Measurements from ENCODE around the gene ALAS1.
A peak's percentile ranks its signal among the peaks of the same experiment; 100 is the strongest.

ALAS1 gene

DNA sequence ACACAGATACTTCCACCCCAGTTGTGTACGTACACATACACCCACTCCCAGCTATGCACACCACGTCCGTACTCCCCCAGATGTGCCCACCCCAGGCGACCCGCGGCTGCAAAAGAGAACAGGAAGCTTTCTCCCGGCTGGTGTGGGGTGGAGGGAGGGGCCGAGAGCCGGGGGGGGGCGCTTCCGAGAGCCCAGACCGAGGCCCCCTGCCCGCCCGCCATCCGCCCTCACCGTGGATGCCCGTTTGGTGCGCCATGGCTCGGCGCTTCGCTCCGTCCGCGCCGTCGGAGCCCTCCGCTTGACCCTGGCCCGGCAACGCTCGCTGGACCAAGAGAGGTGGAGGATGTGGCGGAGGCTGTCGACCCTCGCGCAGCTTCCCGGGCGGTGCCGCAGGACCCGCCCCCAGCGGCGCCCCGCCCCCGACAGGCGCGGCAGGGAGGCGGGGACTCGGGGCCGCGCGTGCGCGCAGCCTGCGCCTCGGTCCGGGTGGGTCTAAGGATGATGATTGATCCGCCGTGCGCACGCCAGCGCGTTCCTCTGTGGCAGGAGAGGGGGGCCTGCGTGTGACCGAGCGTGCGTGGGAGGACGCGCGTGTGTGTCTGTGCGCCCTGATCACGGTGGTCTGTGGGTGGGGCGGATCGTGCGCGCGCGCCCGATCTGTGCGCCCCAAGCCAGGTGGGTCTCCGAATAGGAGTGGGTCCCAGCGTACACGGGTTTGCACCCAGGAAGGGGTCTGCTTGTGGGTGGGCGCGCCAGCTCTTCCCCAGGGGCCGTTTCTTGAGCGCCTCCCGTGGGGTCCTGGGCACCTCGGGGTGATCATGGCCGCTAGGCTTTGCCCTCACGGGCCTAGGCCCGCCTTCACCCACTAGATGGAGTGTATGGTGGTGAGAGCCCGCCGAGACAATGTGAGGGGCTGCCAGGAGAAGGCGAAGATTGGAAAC lies 41.1 kb downstream of the ALAS1 start, which contains the start of gene TWF2:
TSS of gene TWF2 (minus strand) at position 398 of the 941 bp plus-strand sequence. CDS start at position 256, 142 bp downstream.
- WGBS = 2% methylated on average over 91 of the region's 92 CpGs

GRCh38 chr3:52240059-52240885 lies 42.3 kb downstream of the ALAS1 start:
- H3K36me3 ChIP-seq (ENCODE audit: insufficient read depth, low read length) = no peaks in the 10 kb centered on the region
- H3K9me3 ChIP-seq (ENCODE audit: insufficient read depth, low read depth, low read length) = no peaks in the 10 kb centered on the region
- peak overlapping the region; percentile 89 for H3K4me3 ChIP-seq (ENCODE audit: low read length)
- WGBS = 92% methylated on average over 1 of the region's 1 CpG
- peaks cover 23% of the 10 kb centered on the region for H3K4me1 ChIP-seq (ENCODE audit: insufficient read depth, low read length)
- H3K9ac ChIP-seq (ENCODE audit: low read depth, low read length) = no peak overlapping the region
- H3K27me3 ChIP-seq (ENCODE audit: insufficient read depth, low read length) = peaks cover 17% of the 10 kb centered on the region
- H3K27ac ChIP-seq (ENCODE audit: low read depth, low read length) = no peak overlapping the region

More for the DNA sequence above, 41.1 kb downstream of the ALAS1 start, which contains the start of gene TWF2:
- Histone ChIP-seq H3K27me3 (ENCODE audit: insufficient read depth, low read length) (peaks cover 5% of the 10 kb centered on the region; the same call in 1 of the 2 replicates), H3K9me3 (ENCODE audit: insufficient read depth, low read depth, low read length) (no peaks in the 10 kb centered on the region), H3K9ac (ENCODE audit: low read depth, low read length) (peak within 1 kb of the TSS; percentile 80), H3K4me1 (ENCODE audit: insufficient read depth, low read length) (peaks cover 23% of the 10 kb centered on the region), H3K27ac (ENCODE audit: low read depth, low read length) (peak within 1 kb of the TSS; percentile 42), H3K4me3 (ENCODE audit: low read length) (peak within 1 kb of the TSS; percentile 89), H3K36me3 (ENCODE audit: insufficient read depth, low read length) (no peaks in the 10 kb centered on the region)

DNA sequence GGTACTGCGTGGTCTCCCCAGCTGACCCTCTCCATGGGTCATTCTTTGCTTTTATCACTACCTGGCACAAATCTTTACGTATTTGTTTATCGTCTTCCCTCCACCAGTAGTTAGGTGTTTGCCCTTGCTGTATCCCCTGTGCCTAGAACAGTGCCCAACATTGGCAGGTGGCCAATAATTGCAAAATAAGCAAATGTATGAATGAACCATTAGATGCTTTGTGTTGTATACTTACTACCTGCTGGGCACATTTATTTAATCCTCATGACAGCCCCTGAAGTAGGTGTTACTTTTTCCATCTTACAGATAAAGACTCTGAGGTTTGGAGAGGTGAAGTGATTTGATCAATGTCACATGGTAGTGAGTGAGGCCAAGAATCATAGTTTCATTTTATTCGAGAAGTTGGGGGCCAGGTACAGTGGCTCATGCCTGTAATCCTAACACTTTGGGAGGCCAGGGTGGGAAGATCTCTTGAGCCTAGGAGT lies 43.0 kb downstream of the ALAS1 start:
- Histone ChIP-seq H3K36me3 (ENCODE audit: insufficient read depth, low read length) (no peaks in the 10 kb centered on the region), H3K9ac (ENCODE audit: low read depth, low read length) (no peak overlapping the region), H3K9me3 (ENCODE audit: insufficient read depth, low read depth, low read length) (no peaks in the 10 kb centered on the region), H3K4me1 (ENCODE audit: insufficient read depth, low read length) (peaks cover 23% of the 10 kb centered on the region), H3K4me3 (ENCODE audit: low read length) (no peak overlapping the region), H3K27me3 (ENCODE audit: insufficient read depth, low read length) (peaks cover 23% of the 10 kb centered on the region), H3K27ac (ENCODE audit: low read depth, low read length) (no peak overlapping the region)
- 95% methylated on average over 4 of the region's 4 CpGs for WGBS

- Histone ChIP-seq H3K4me1 (ENCODE audit: insufficient read depth, low read length) (peaks cover 18% of the 10 kb centered on the region), H3K9me3 (ENCODE audit: insufficient read depth, low read depth, low read length) (no peaks in the 10 kb centered on the region), H3K27ac (ENCODE audit: low read depth, low read length) (no peak overlapping the region), H3K9ac (ENCODE audit: low read depth, low read length) (no peak overlapping the region), H3K4me3 (ENCODE audit: low read length) (no peak overlapping the region), H3K36me3 (ENCODE audit: insufficient read depth, low read length) (no peaks in the 10 kb centered on the region), H3K27me3 (ENCODE audit: insufficient read depth, low read length) (peaks cover 34% of the 10 kb centered on the region)
- 91% methylated on average over 1 of the region's 1 CpG for WGBS
These were observed 44.1 kb downstream of the ALAS1 start for GRCh38 chr3:52242039-52242438.

GRCh38 chr3:52243791-52244628 lies 46.0 kb downstream of the ALAS1 start:
- H3K27ac ChIP-seq (ENCODE audit: low read depth, low read length) = no peak overlapping the region
- no peaks in the 10 kb centered on the region for H3K9me3 ChIP-seq (ENCODE audit: insufficient read depth, low read depth, low read length)
- no peak overlapping the region for H3K9ac ChIP-seq (ENCODE audit: low read depth, low read length)
- H3K27me3 ChIP-seq (ENCODE audit: insufficient read depth, low read length) = peaks cover 38% of the 10 kb centered on the region
- 0 out of 2 replicates have a peak, but pooled peaks cover 4% of the 10 kb centered on the region for H3K4me1 ChIP-seq (ENCODE audit: insufficient read depth, low read length)
- 0 out of 2 replicates have a peak, but pooled peaks cover 1% of the 10 kb centered on the region for H3K36me3 ChIP-seq (ENCODE audit: insufficient read depth, low read length)
- 80% methylated on average over 9 of the region's 9 CpGs for WGBS
- no peak overlapping the region for H3K4me3 ChIP-seq (ENCODE audit: low read length)

DNA sequence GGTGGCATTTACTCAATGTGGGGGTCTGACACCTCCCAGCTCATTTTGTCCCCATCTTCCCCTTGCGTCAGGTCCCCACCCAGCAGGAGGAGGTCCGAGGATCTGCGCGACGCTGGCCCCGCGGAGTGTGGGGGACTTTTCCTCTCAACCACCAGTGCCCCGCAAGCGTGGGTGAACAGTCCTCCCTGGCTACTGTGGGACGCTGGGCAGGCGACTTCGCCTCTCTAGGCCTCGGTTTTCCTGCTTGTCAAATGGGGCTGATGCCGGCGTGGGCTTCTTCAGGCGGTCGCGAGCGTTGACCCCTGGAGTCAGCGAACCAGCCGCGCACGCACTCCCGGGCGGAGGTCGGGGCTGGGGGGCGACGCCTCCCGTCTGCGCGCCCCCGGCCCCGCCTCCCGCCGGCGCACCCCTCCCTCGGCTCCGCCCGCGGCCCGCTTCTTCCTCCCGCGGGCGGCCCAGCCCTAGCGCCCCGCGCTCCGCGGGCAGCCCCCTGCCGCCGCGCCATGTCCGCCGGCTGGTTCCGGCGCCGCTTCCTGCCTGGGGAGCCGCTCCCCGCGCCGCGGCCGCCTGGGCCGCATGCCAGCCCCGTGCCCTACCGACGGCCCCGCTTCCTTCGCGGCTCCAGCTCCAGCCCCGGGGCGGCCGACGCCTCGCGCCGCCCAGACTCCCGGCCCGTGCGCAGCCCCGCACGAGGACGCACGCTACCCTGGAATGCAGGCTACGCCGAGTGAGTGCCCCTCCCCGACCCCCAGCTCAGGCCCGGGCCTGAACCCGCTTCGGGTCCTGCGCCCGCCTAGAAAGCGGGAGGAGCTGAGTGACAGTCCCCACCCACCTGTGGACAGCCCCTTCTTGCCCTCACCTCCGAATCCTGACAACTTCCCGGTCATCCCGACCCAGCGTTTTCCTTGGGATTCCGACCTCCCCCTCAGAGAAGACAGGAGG lies 47.6 kb downstream of the ALAS1 start, which contains the start of gene PPM1M:
TSS of gene PPM1M (plus strand) at position 438 of the 942 bp plus-strand sequence. CDS start at position 504, 66 bp downstream.
- Histone ChIP-seq H3K9me3 (ENCODE audit: insufficient read depth, low read depth, low read length) (no peaks in the 10 kb centered on the region), H3K4me1 (ENCODE audit: insufficient read depth, low read length) (0 out of 2 replicates have a peak, but pooled peaks cover 4% of the 10 kb centered on the region), H3K27ac (ENCODE audit: low read depth, low read length) (no peak within 1 kb of the TSS), H3K9ac (ENCODE audit: low read depth, low read length) (peak within 1 kb of the TSS; percentile 61), H3K27me3 (ENCODE audit: insufficient read depth, low read length) (peaks cover 38% of the 10 kb centered on the region), H3K4me3 (ENCODE audit: low read length) (peak within 1 kb of the TSS; percentile 48), H3K36me3 (ENCODE audit: insufficient read depth, low read length) (peaks cover 13% of the 10 kb centered on the region; the same call in 1 of the 2 replicates)
- WGBS = 3% methylated on average over 98 of the region's 98 CpGs

DNA sequence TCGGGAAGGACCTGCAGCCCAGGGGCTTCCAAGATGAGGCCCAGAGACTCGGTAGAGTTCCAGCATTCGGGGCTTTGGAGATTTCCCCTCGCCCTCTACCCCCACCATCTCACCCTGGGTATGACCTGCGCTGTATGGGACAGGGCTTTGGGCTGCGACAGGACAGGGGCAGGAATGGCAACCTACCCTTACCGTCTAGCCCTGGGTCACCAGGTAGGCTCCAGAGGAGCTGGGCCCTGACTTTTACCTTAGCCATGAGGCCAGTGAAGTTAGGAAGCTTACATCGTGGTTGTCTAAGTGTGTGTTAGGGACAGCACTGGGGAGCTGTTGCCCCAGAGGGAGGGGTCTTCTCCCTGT lies 48.3 kb downstream of the ALAS1 start:
- H3K9ac ChIP-seq (ENCODE audit: low read depth, low read length) = peak overlapping the region; percentile 61
- WGBS = 27% methylated on average over 8 of the region's 8 CpGs
- no peak overlapping the region for H3K27ac ChIP-seq (ENCODE audit: low read depth, low read length)
- H3K9me3 ChIP-seq (ENCODE audit: insufficient read depth, low read depth, low read length) = no peaks in the 10 kb centered on the region
- H3K27me3 ChIP-seq (ENCODE audit: insufficient read depth, low read length) = peaks cover 38% of the 10 kb centered on the region
- peak overlapping the region; percentile 48 for H3K4me3 ChIP-seq (ENCODE audit: low read length)
- peaks cover 17% of the 10 kb centered on the region; the same call in 1 of the 2 replicates for H3K36me3 ChIP-seq (ENCODE audit: insufficient read depth, low read length)
- H3K4me1 ChIP-seq (ENCODE audit: insufficient read depth, low read length) = no peaks in the 10 kb centered on the region

GRCh38 chr3:52246728-52247408 lies 48.9 kb downstream of the ALAS1 start:
- Histone ChIP-seq H3K4me3 (ENCODE audit: low read length) (peak overlapping the region; percentile 48), H3K27ac (ENCODE audit: low read depth, low read length) (no peak overlapping the region), H3K36me3 (ENCODE audit: insufficient read depth, low read length) (peaks cover 23% of the 10 kb centered on the region), H3K4me1 (ENCODE audit: insufficient read depth, low read length) (no peaks in the 10 kb centered on the region), H3K9me3 (ENCODE audit: insufficient read depth, low read depth, low read length) (no peaks in the 10 kb centered on the region), H3K9ac (ENCODE audit: low read depth, low read length) (no peak overlapping the region), H3K27me3 (ENCODE audit: insufficient read depth, low read length) (peaks cover 38% of the 10 kb centered on the region)
- WGBS = 85% methylated on average over 14 of the region's 14 CpGs

DNA sequence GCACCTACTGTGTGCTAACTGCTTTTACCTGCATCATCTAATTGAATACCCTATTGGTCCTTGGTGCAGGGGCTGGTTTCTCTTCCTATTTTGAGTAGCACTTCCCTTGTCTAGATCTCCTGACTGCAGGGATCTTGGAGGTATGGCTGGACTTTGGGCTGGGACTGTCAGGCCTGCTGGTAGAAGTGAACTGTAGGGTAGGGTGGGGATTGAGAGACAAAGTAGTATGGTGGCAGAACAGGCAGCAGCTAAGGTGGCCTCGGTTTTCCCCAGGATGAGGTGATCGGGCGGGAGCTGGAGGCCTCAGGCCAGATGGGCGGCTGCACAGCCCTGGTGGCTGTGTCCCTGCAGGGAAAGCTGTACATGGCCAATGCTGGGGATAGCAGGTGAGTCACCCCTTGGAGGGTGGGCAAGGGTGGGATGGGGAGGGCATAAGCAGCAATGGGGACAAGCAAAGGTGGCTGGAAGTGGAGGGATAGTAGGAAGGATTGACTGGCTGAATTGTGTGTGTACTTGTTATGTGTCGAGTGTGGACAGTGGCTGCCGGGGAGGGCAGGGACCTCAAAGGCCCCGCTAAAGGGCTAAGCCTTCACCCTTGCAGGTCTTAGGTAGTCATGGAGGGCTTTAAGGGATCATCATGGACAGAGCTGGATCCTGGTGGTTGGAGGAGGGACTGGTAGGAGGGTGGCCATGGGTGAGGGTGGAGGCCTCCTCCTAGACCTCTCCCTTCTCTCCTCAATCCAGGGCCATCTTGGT lies 49.6 kb downstream of the ALAS1 start:
- H3K9ac ChIP-seq (ENCODE audit: low read depth, low read length) = no peak overlapping the region
- H3K36me3 ChIP-seq (ENCODE audit: insufficient read depth, low read length) = peaks cover 29% of the 10 kb centered on the region
- WGBS = 93% methylated on average over 7 of the region's 7 CpGs
- H3K9me3 ChIP-seq (ENCODE audit: insufficient read depth, low read depth, low read length) = no peaks in the 10 kb centered on the region
- no peaks in the 10 kb centered on the region for H3K4me1 ChIP-seq (ENCODE audit: insufficient read depth, low read length)
- H3K27me3 ChIP-seq (ENCODE audit: insufficient read depth, low read length) = peaks cover 38% of the 10 kb centered on the region
- no peak overlapping the region for H3K27ac ChIP-seq (ENCODE audit: low read depth, low read length)
- H3K4me3 ChIP-seq (ENCODE audit: low read length) = no peak overlapping the region

Data from HUES64 (cell line).